ENCODE data around the gene SPON1. TPM values are rescaled to one million over a fixed set of nuclear protein-coding genes. Genes with fewer than 3 reads are reported as not detected.

The SPON1 gene
- total and polyA plus RNA-seq, 2 of the 8 experiments (the other 6 are each of a cell fraction or from before 2014, with no cell fraction given), result 1.5 to 5.4 TPM

DNA sequence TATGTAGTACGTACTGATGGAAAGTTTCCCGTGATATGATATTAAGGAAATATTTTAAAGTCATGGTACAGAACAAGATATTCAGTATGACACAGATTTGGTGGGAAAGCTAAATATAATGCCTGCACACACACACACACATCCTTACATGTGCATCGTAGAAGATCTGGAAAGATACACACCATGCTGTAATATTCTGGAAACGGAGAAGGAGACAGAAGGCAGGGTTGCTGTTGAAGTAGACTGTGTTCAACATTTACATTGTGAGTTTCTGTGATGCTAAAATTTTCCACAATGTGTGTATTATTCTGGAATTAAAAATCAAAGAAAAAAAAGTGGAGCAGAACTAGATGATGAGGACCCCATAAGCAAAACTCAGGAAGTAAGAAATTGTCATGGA lies 278.4 kb downstream of the SPON1 start:
- FAIRE-seq (no peak), DNase-seq (ENCODE audit: low read depth in 1 of 2, low spot score in 2 of 2) (no peak)
- no peak overlapping the region for H2BK120ac ChIP-seq (replicated peaks; ENCODE audit: low read depth, low read length)
- H3K79me2 ChIP-seq (ENCODE audit: control insufficient read depth in 1 of 2, insufficient read depth in 2 of 2, low read length in 2 of 2), result no peaks in the 10 kb centered on the region
- no peaks in the 10 kb centered on the region for H3K9me3 ChIP-seq (ENCODE audit: insufficient read depth in 2 of 2, low read depth in 1 of 2, low read length in 1 of 2)
- no peak overlapping the region for H4K5ac ChIP-seq (ENCODE audit: insufficient read length, low read depth, low read length)
- H3K4me3 ChIP-seq (ENCODE audit: extremely low read depth in 1 of 4, insufficient read depth in 2 of 4, low read depth in 3 of 4, low read length in 4 of 4), result no peak overlapping the region
- H3K9ac ChIP-seq (replicated peaks in 1 of 4; ENCODE audit: extremely low read depth in 1 of 4, low read depth in 3 of 4, low read length in 3 of 4), result no peak overlapping the region
- ChIA-PET POLR2A (ENCODE audit: partially characterized antibody) (no interaction called here), CTCF (ENCODE audit: partially characterized antibody) (interaction anchor here (0.8 to 3.6 kb wide), 7 partner anchors 9 to 471 kb away, joined by 3 to 10 read pairs (median 5); no protein-coding TSS in a partner anchor)
- no peak overlapping the region for H2BK15ac ChIP-seq (ENCODE audit: low read length)
- H3K36me3 ChIP-seq (ENCODE audit: control insufficient read depth in 2 of 4, insufficient read depth in 4 of 4, low read length in 3 of 4), result no peaks in the 10 kb centered on the region
- no peak overlapping the region for H2BK12ac ChIP-seq (ENCODE audit: low read depth, low read length)
- no peak overlapping the region for H2BK5ac ChIP-seq (ENCODE audit: low read depth, low read length)
- no peak overlapping the region for H2AFZ ChIP-seq (ENCODE audit: low read length)
- 91% methylated on average over 4 of the region's 4 CpGs; no CpG with 5 or more reads in 1 of the 2 experiments for WGBS, 2 experiments (ENCODE audit: extremely low coverage in 1 of 2, insufficient coverage in 1 of 2, insufficient read length in 1 of 2, insufficient replicate concordance in 2 of 2, low coverage in 1 of 2, low lambda C conversion rate in 2 of 2, missing lambda C conversion rate in 1 of 2)
- no peak overlapping the region for H3K56ac ChIP-seq (replicated peaks; ENCODE audit: insufficient read length, low read depth, low read length)
- H3K27me3 ChIP-seq (replicated peaks in 1 of 4; ENCODE audit: control insufficient read depth in 3 of 4, extremely low read depth in 1 of 4, insufficient read depth in 3 of 4, low read length in 3 of 4), result peaks cover 0 to 3% (median 0%) of the 10 kb centered on the region in 4 experiments; a peak in 1 of 7 replicates
- no peaks in the 10 kb centered on the region for H3K79me1 ChIP-seq (ENCODE audit: low read depth, low read length)
- no peaks in the 10 kb centered on the region for H4K20me1 ChIP-seq (replicated peaks in 1 of 2; ENCODE audit: control insufficient read depth in 1 of 2, insufficient read depth in 2 of 2, low read length in 2 of 2)
- H3K4me2 ChIP-seq (ENCODE audit: insufficient read depth in 1 of 2, low read depth in 2 of 2, low read length in 2 of 2), result no peak overlapping the region
- H4K8ac ChIP-seq (ENCODE audit: extremely low read depth, insufficient read depth, low read length), result no peak overlapping the region
- H3K23me2 ChIP-seq (ENCODE audit: low read depth, low read length), result peaks cover 3% of the 10 kb centered on the region; the same call in 1 of the 2 replicates
- no peak overlapping the region for H3K23ac ChIP-seq (ENCODE audit: insufficient read length)
- peaks cover 0 to 2% (median 0%) of the 10 kb centered on the region in 4 experiments; a peak in 1 of 7 replicates for H3K4me1 ChIP-seq (replicated peaks in 1 of 4; ENCODE audit: control insufficient read depth in 3 of 4, insufficient read depth in 4 of 4, low read length in 3 of 4)
- no peak overlapping the region for H3K18ac ChIP-seq (ENCODE audit: extremely low read depth, low read length)
- H2AK5ac ChIP-seq (ENCODE audit: low read depth, low read length), result no peak overlapping the region
- H3K14ac ChIP-seq (ENCODE audit: insufficient read length), result no peak overlapping the region
- no peak overlapping the region for H3K27ac ChIP-seq (ENCODE audit: low read depth, low read length)
- H4K91ac ChIP-seq (replicated peaks; ENCODE audit: insufficient read length, low read length), result no peak overlapping the region
- H2BK20ac ChIP-seq (ENCODE audit: low read length), result no peak overlapping the region
- TF ChIP-seq POLR2AphosphoS5 (IDR thresholded peaks at IDR 0.05; ENCODE audit: low read depth, low read length), result no peak
- TF ChIP-seq NRF1 (IDR thresholded peaks at IDR 0.05; ENCODE audit: low read depth, low read length), result no peak
- TF ChIP-seq RAD21 (IDR thresholded peaks at IDR 0.05 in 1 of 2, conservative IDR thresholded peaks at IDR 0.05 in 1 of 2; ENCODE audit: low read depth in 2 of 2, low read length in 2 of 2), result no peak
- TF ChIP-seq KDM4A (IDR thresholded peaks at IDR 0.05; ENCODE audit: low read depth, low read length, severe bottlenecking), result no peak
- TF ChIP-seq HDAC6 (IDR thresholded peaks at IDR 0.05; ENCODE audit: low read depth, low read length), result no peak
- no peak for TF ChIP-seq EP300 (IDR thresholded peaks at IDR 0.05; ENCODE audit: borderline replicate concordance in 1 of 2, low read depth in 2 of 2, low read length in 2 of 2)
- TF ChIP-seq POLR2A (IDR thresholded peaks at IDR 0.05; ENCODE audit: control extremely low read depth in 1 of 2, low read depth in 2 of 2, low read length in 2 of 2), result no peak
- TF ChIP-seq NANOG (IDR thresholded peaks at IDR 0.05; ENCODE audit: insufficient read depth, low read depth, low read length, poor library complexity, severe bottlenecking), result no peak
- no peak for TF ChIP-seq TEAD4 (IDR thresholded peaks at IDR 0.05; ENCODE audit: low read depth, low read length)
- TF ChIP-seq RNF2 (IDR thresholded peaks at IDR 0.05; ENCODE audit: borderline replicate concordance, low read depth, low read length, missing control alignments, poor library complexity, severe bottlenecking), result no peak
- TF ChIP-seq SP1 (IDR thresholded peaks at IDR 0.05; ENCODE audit: low read depth, low read length), result no peak
- no peak for TF ChIP-seq TAF1 (IDR thresholded peaks at IDR 0.05; ENCODE audit: low read depth, low read length)
- TF ChIP-seq SP4 (IDR thresholded peaks at IDR 0.05; ENCODE audit: low read length), result no peak
- TF ChIP-seq RFX5 (IDR thresholded peaks at IDR 0.05; ENCODE audit: borderline replicate concordance, low read depth, low read length), result no peak
- no peak overlapping the region for H3K4ac ChIP-seq (replicated peaks; ENCODE audit: insufficient read length, low read depth, low read length)
